Camera-type eye (tissue), 1 donor: ENCODE measurements around the gene COX7A2L. TPM values are rescaled to one million over a fixed set of nuclear protein-coding genes. Genes with fewer than 3 reads are reported as not detected.

Experiments
- total RNA-seq: library from RNA; depleted of rRNA; stranded (reverse); fragments of >200 nt; gene quantifications from one replicate; pipeline ENCODE4 v1.2.3, GENCODE V29; 2014

The COX7A2L gene
- total RNA-seq, result 184 TPM

DNA sequence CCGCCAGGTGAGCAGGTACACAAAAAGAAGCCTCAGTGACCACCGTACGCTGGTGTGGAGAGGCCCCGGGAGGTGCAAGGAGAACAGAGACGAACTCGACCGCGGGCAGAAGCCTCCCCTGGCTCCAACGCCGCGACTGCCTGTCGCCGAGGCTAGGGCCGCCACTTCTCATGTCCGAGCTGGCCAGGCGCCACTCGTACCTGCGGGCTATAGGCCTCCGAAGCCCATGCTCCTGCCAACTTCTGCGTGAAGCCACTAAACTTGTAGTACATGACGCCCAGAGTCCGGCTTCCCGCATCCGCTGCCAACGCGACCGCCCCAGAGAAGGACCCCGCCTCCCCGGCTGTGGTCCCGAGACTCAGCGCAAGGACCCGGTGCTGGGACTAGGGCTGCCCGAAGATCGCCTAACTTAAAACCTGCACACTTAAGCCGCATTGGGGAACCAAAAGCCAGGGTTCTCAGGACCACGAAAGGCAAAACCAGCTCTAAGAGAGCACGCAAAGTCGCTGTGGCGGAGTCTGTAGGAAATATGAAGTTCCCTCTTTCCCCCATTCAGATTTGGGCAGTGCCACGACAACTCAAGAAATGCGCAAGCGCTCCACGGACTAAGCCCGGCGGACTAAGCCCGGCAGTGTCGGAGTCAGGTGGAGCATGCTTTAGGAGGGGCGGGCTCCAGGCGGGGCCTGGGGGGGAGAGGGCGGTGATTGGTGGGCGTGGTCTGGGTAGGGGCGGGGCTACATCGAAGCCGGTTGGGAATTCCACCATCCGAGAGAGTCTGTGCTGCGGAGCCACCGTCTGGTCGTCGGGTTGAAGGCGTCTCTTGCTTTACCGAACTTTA lies at the start of gene COX7A2L:
TSS of gene COX7A2L (minus strand) at position 328 of the 838 bp plus-strand sequence. CDS start at position 272, 56 bp downstream.

Other genes starting within 250 kb of the COX7A2L start
- gene EML4, start 191.9 kb downstream of the COX7A2L start, total RNA-seq, result 155 TPM
- gene KCNG3, start 132.8 kb upstream of the COX7A2L start, total RNA-seq, result 2.0 TPM
- 54.3 TPM for gene MTA3, start 207.4 kb upstream of the COX7A2L start, total RNA-seq